ENCODE data around the gene GATB.

The GATB gene

GRCh38 chr4:151671541-151672059 is 89.2 kb downstream of the GATB start:
- no peak for DNase-seq

- DNase-seq: no peak
Measured at GRCh38 chr4:151670843-151671242, 90.0 kb downstream of the GATB start.

GRCh38 chr4:151669990-151670389 is 90.8 kb downstream of the GATB start:
- no peak for DNase-seq

- no peak for DNase-seq
Measured at GRCh38 chr4:151668689-151669402, 92.0 kb downstream of the GATB start.

GRCh38 chr4:151667666-151668065 is 93.1 kb downstream of the GATB start:
- DNase-seq: no peak

GRCh38 chr4:151667048-151667447 is 93.8 kb downstream of the GATB start:
- DNase-seq: no peak

GRCh38 chr4:151666501-151666900 is 94.3 kb downstream of the GATB start:
- DNase-seq: no peak

GRCh38 chr4:151665785-151666127 is 95.1 kb downstream of the GATB start:
- DNase-seq: no peak

GRCh38 chr4:151665022-151665784 is 95.6 kb downstream of the GATB start:
- no peak for DNase-seq

- no peak for DNase-seq
Measured at GRCh38 chr4:151664289-151664688, 96.5 kb downstream of the GATB start.

- no peak for DNase-seq
Measured at GRCh38 chr4:151663109-151663508, 97.7 kb downstream of the GATB start.

- DNase-seq: no peak
Measured at GRCh38 chr4:151661873-151662272, 98.9 kb downstream of the GATB start.

- no peak for DNase-seq
Measured at GRCh38 chr4:151660676-151661075, 100.1 kb downstream of the GATB start.

- DNase-seq: no peak
Measured at GRCh38 chr4:151659601-151660364, 101.0 kb downstream of the GATB start.

- peak; percentile 4 for DNase-seq
Measured at GRCh38 chr4:151658959-151659600, 101.7 kb downstream of the GATB start.

GRCh38 chr4:151657896-151658295 is 102.9 kb downstream of the GATB start:
- DNase-seq: no peak

- no peak for DNase-seq
Measured at GRCh38 chr4:151656058-151656457, 104.7 kb downstream of the GATB start.

- no peak for DNase-seq
Measured at GRCh38 chr4:151653548-151653918, 107.3 kb downstream of the GATB start.

- DNase-seq: no peak
Measured at GRCh38 chr4:151652841-151653547, 107.8 kb downstream of the GATB start.

GRCh38 chr4:151651496-151651895 is 109.3 kb downstream of the GATB start:
- no peak for DNase-seq

- DNase-seq: no peak
Measured at GRCh38 chr4:151649479-151649878, 111.3 kb downstream of the GATB start.

- DNase-seq: no peak
Measured at GRCh38 chr4:151646322-151646721, 114.5 kb downstream of the GATB start.

All from CD4-positive, alpha-beta T cell treated with Interleukin-12 subunit alpha and Interleukin-12 subunit beta, for 1 hour (primary cell).